Keratinocyte (primary cell): Measurements from ENCODE around the gene H3-3A.
A peak's percentile ranks its signal among the peaks of the same experiment; 100 is the strongest.

Source experiments
- CTCF ChIP-seq, 3 experiments: IDR thresholded peaks in 1 of 3; conservative IDR thresholded peaks in 1 of 3; optimal IDR thresholded peaks in 1 of 3; 2 replicates in 2 of 3; 3 replicates in 1 of 3; pipeline versions ENCODE3 to v1.5.1; 2011; ENCODE audit warnings: low read length in 3 of 3, mild to moderate bottlenecking in 3 of 3, moderate library complexity in 2 of 3, control low read depth in 1 of 3, inconsistent platforms in 1 of 3; ENCODE audit not compliant: insufficient read depth in 2 of 3; ENCODE audit errors: extremely low read depth in 1 of 3
- EZH2 ChIP-seq: IDR thresholded peaks from one replicate; pipeline ENCODE4 v1.6.1; 2012; ENCODE audit warnings: inconsistent platforms, mild to moderate bottlenecking, low read length, moderate library complexity

GRCh38 chr1:226034482-226034881 is 28.0 kb upstream of the H3-3A start:
- TF ChIP-seq CTCF (optimal IDR thresholded peaks at IDR 0.05 in 1 of 3, IDR thresholded peaks at IDR 0.05 in 1 of 3, conservative IDR thresholded peaks at IDR 0.05 in 1 of 3; ENCODE audit: extremely low read depth in 1 of 3, insufficient read depth in 2 of 3, low read length in 3 of 3) (peak in 1 of 3 experiments; percentile 28), EZH2 (no peak)
